Kidney (tissue), 14 donors: ENCODE results near the gene ZNF729. TPM values are rescaled to one million over a fixed set of nuclear protein-coding genes. Genes with fewer than 3 reads are reported as not detected.

Source experiments
- DNase-seq, 5 donors: peaks; one replicate each; pipeline ENCODE4 v3.0.0-alpha.2; 2013 to 2020
- FAIRE-seq: peaks from 2 replicates; lab custom pipeline; 2012; peaks lifted over from hg19 to GRCh38; lab: Jason Lieb, UNC
- H3K27ac ChIP-seq, 2 donors: one replicate each; pipeline ENCODE4 v1.7.0; 2013; ENCODE audit warnings: low read depth in 2 of 2, low read length in 2 of 2, inconsistent platforms in 1 of 2
- H3K27me3 ChIP-seq: one replicate; pipeline ENCODE4 v1.7.1; 2013; ENCODE audit warnings: low read length, inconsistent platforms; ENCODE audit not compliant: control insufficient read depth, insufficient read depth
- H3K36me3 ChIP-seq, 3 donors: one replicate each; pipeline versions ENCODE4 v1.7.0 to v1.7.1; 2013; ENCODE audit warnings: low read length in 3 of 3, control low read depth in 1 of 3, inconsistent platforms in 1 of 3; ENCODE audit not compliant: insufficient read depth in 3 of 3, control insufficient read depth in 2 of 3
- H3K4me1 ChIP-seq, 3 donors: one replicate each; pipeline versions ENCODE4 v1.7.0 to v1.7.1; 2013; ENCODE audit warnings: low read length in 3 of 3, inconsistent platforms in 1 of 3, low read depth in 1 of 3; ENCODE audit not compliant: control insufficient read depth in 2 of 3, insufficient read depth in 2 of 3
- H3K4me3 ChIP-seq, 3 donors: one replicate each; pipeline versions ENCODE4 v1.7.0 to v1.8.1; 2013; ENCODE audit warnings: low read length in 3 of 3, control low read depth in 1 of 3, inconsistent platforms in 1 of 3
- H3K9ac ChIP-seq, 3 donors: one replicate each; pipeline versions ENCODE4 v1.7.0 to v1.7.1; 2013; ENCODE audit warnings: low read length in 3 of 3, control low read depth in 1 of 3, inconsistent platforms in 1 of 3
- H3K9me3 ChIP-seq, 3 donors: one replicate each; pipeline versions ENCODE4 v1.7.0 to v1.7.1; 2013; ENCODE audit warnings: low read length in 3 of 3, control low read depth in 1 of 3, inconsistent platforms in 1 of 3; ENCODE audit not compliant: control insufficient read depth in 2 of 3, insufficient read depth in 1 of 3
- CTCF ChIP-seq: IDR thresholded peaks from 3 replicates; pipeline ENCODE4 v1.5.1; 2012; ENCODE audit warnings: mild to moderate bottlenecking, moderate library complexity, borderline replicate concordance; ENCODE audit not compliant: insufficient read depth; ENCODE audit errors: extremely low read depth
- intact Hi-C: fragments of 100-400 bp; cut with DNase I; formaldehyde crosslinking; loops from one replicate; pipeline ENCODE4 v1.11.1; 2022
- polyA plus RNA-seq: library from polyadenylated mRNA; stranded (reverse); fragments of 350-450 nt; fragmentation: Illumina TruSeq; extraction: RNeasy Lipid Tissue Mini Kit (QIAGEN cat#74804); gene quantifications from one replicate; pipeline ENCODE4 v1.2.3, GENCODE V29; 2014; ENCODE audit warnings: low read depth, low replicate concordance; ENCODE audit not compliant: insufficient read depth
- total RNA-seq: library from RNA; stranded (reverse); fragmentation: NEBNext Ultra II Directional; extraction: Animal tissue kit (Norgen Biotek cat#: 25700); gene quantifications from one replicate; pipeline ENCODE4 v1.2.1, GENCODE V29; 2021
- donor health status: control.
- donor health status: control.
- donor health status: control.
- donor health status: control.
- donor health status: control.
- donor health status: DM: yes; HTN: yes; CAD: no.
- donor health status: Normal renal cell carcinoma (clear cell type).

The ZNF729 gene
- total and polyA plus RNA-seq, 2 donors from 2014 or later, result not detected

DNA sequence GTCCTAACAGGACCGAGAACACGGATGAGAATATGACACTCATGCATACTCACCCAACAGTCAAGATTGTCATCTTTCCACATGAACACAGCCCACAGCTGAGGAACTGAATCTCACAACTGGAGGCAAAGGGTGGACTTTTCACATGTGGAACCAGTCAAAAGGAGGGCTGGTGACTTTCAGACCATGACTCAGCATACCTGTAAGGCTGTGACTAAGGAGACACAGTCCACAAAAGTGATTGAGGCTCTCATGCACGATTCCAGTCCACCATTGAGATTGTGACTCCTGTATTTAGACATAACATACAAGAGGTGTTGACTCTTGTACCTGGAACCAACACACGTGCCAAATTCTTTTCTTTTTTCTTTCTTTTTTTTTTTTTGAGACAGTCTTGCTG, 40.0 kb downstream of the ZNF729 start:
- H3K9ac ChIP-seq, result no peak overlapping the region
- peaks cover 0 to 7% (median 0%) of the 10 kb centered on the region in 3 donors for H3K9me3 ChIP-seq
- TF ChIP-seq CTCF, result no peak
- intact Hi-C loops, result no loop called here
- no peaks in the 10 kb centered on the region for H3K36me3 ChIP-seq
- no peaks in the 10 kb centered on the region for H3K27me3 ChIP-seq
- no peak overlapping the region for H3K27ac ChIP-seq
- H3K4me3 ChIP-seq, result no peak overlapping the region
- DNase-seq (no peak), FAIRE-seq (no peak)
- H3K4me1 ChIP-seq, result no peaks in the 10 kb centered on the region

- no peak for TF ChIP-seq CTCF
- no peaks in the 10 kb centered on the region for H3K27me3 ChIP-seq
- no peak overlapping the region for H3K27ac ChIP-seq
- H3K4me3 ChIP-seq, result no peak overlapping the region
- H3K9me3 ChIP-seq, result peaks cover 0 to 7% (median 0%) of the 10 kb centered on the region in 3 donors
- intact Hi-C loops, result no loop called here
- H3K9ac ChIP-seq, result no peak overlapping the region
- no peak for FAIRE-seq
- H3K36me3 ChIP-seq, result no peaks in the 10 kb centered on the region
- H3K4me1 ChIP-seq, result no peaks in the 10 kb centered on the region
- DNase-seq, result no peak
These were observed 41.1 kb downstream of the ZNF729 start for GRCh38 chr19:22327321-22327720.

GRCh38 chr19:22331521-22331920, 45.3 kb downstream of the ZNF729 start:
- no peaks in the 10 kb centered on the region for H3K36me3 ChIP-seq
- TF ChIP-seq CTCF, result no peak
- no peak for FAIRE-seq

GRCh38 chr19:22332924-22333323, 46.7 kb downstream of the ZNF729 start:
- Histone ChIP-seq H3K9ac (no peak overlapping the region), H3K4me3 (no peak overlapping the region), H3K4me1 (no peaks in the 10 kb centered on the region), H3K9me3 (peaks cover 0 to 7% (median 0%) of the 10 kb centered on the region in 3 donors), H3K27me3 (no peaks in the 10 kb centered on the region), H3K27ac (no peak overlapping the region), H3K36me3 (no peaks in the 10 kb centered on the region)
- intact Hi-C loops, result no loop called here
- no peak for TF ChIP-seq CTCF
- DNase-seq (no peak), FAIRE-seq (no peak)

More at GRCh38 chr19:22331521-22331920, 45.3 kb downstream of the ZNF729 start:
- Histone ChIP-seq H3K27ac (no peak overlapping the region), H3K27me3 (no peaks in the 10 kb centered on the region), H3K4me1 (no peaks in the 10 kb centered on the region), H3K9ac (no peak overlapping the region), H3K9me3 (peaks cover 0 to 7% (median 0%) of the 10 kb centered on the region in 3 donors), H3K4me3 (no peak overlapping the region)
- no peak for DNase-seq
- intact Hi-C loops, result no loop called here
